Left lung (tissue), 10 donors: Measurements from ENCODE around the gene MUC13. TPM values are rescaled to one million over a fixed set of nuclear protein-coding genes. Genes with fewer than 3 reads are reported as not detected.

Experiments
- ATAC-seq: fragments of 200-7000 bp; cut with Tn5 transposase; one replicate; pipeline ENCODE4 v1.9.1; 2020; ENCODE audit warnings: moderate library complexity
- DNase-seq, 4 donors: peaks; one replicate each; pipeline ENCODE4 v3.0.0-alpha.2; 2013 to 2020
- H3K27ac ChIP-seq, 2 donors: fragments of 200-600 bp; sonication (generic) in 1 of 2; one replicate each; pipeline versions ENCODE4 v1.5.0 to v1.8.0; 2020 to 2021
- H3K27me3 ChIP-seq, 2 donors: fragments of 200-600 bp; sonication (generic) in 1 of 2; one replicate each; pipeline versions ENCODE4 v1.5.0 to v1.8.0; 2020 to 2021
- H3K36me3 ChIP-seq, 2 donors: fragments of 200-600 bp; sonication (generic) in 1 of 2; one replicate each; pipeline versions ENCODE4 v1.5.0 to v1.8.0; 2020 to 2021
- H3K4me1 ChIP-seq, 2 donors: fragments of 200-600 bp; one replicate each; pipeline ENCODE4 v1.8.0; 2021
- H3K4me3 ChIP-seq, 2 donors: fragments of 200-600 bp; sonication (generic) in 1 of 2; one replicate each; pipeline versions ENCODE4 v1.5.0 to v1.8.0; 2020 to 2021; ENCODE audit warnings: mild to moderate bottlenecking in 1 of 2
- H3K9me3 ChIP-seq, 2 donors: fragments of 200-600 bp; sonication (generic) in 1 of 2; one replicate each; pipeline versions ENCODE4 v1.5.0 to v1.8.0; 2020 to 2021
- CTCF ChIP-seq, 2 donors: fragments of 200-600 bp; sonication (generic) in 1 of 2; IDR thresholded peaks; one replicate each; pipeline versions ENCODE4 v1.5.0 to v1.8.0; 2021; ENCODE audit warnings: antibody characterized with exemption in 2 of 2
- intact Hi-C, 2 donors: fragments of 100-400 bp; cut with DNase I; formaldehyde crosslinking; loops; one replicate each; pipeline versions ENCODE4 v1.11.2 to v1.14.2; 2022
- polyA plus RNA-seq, 6 donors: library from polyadenylated mRNA; unstranded; fragments of 120-200 nt; gene quantifications; one replicate each; pipeline ENCODE4 v1.2.1, GENCODE V29; 2013; ENCODE audit not compliant: insufficient read length in 6 of 6
- total RNA-seq, 2 donors: library from RNA; stranded (reverse); fragmentation: NEBNext Ultra II Directional; extraction: Animal tissue kit (Norgen Biotek cat#: 25700); gene quantifications; one replicate each; pipeline ENCODE4 v1.2.1, GENCODE V29; 2021
- donor health status: DM: no; HTN: yes; CAD: no.
- donor health status: DM: no; HTN: no; CAD: no.

Gene MUC13
- total and polyA plus RNA-seq, 8 donors = 0.50 TPM; not detected in 7

- no peak for ATAC-seq
- H3K9me3 ChIP-seq = no peaks in the 10 kb centered on the region
- no peaks in the 10 kb centered on the region for H3K27me3 ChIP-seq
- no peak for DNase-seq
- H3K4me1 ChIP-seq = no peaks in the 10 kb centered on the region
- peaks cover 0 to 36% of the 10 kb centered on the region in 2 donors for H3K36me3 ChIP-seq
- H3K4me3 ChIP-seq = no peak overlapping the region
- intact Hi-C loops = no loop called here
- TF ChIP-seq CTCF (IDR thresholded peaks at IDR 0.05) = no peak
- no peak overlapping the region for H3K27ac ChIP-seq
Measured at GRCh38 chr3:124976383-124976782, 41.8 kb upstream of the MUC13 start.

DNA sequence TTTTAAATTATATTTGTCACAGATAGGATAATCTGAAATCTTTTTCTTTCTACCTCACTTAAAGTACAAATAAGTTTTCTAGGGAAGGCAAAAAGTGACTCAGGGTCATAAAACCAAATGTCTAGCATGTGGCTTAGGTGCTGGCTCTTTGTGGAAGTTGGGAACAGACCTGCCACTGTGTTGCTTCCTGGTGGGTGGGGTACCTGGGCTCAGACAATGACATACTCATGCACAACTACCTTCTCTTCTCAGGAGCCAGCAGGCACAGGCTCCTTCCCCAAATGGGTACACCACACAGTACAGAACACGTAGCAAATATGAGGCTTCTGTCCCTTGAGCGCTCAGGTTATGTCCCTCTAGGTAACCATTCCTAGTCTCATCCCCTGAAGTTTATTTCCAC is 40.1 kb upstream of the MUC13 start:
- no peak overlapping the region for H3K27ac ChIP-seq
- intact Hi-C loops = no loop called here

DNA sequence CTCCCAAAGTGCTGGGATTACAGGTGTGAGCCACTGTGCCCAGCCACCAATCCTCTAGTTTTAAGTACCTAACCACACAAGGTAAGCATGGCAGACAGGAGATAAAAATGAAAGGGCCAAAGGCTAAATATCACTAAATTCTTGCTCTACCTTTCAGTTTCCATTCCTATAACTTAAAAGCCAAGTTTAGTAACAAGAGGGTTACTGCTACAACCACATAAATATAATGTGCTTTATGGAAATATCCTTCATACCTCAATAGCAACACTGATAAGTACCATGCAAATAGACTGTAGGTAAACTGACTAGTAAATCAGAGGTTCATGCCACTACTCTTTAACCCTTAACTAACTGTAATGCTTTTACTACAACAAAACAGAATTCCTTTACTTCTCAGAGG is 38.7 kb upstream of the MUC13 start:
- Histone ChIP-seq H3K4me1 (no peaks in the 10 kb centered on the region), H3K36me3 (peaks cover 0 to 56% of the 10 kb centered on the region in 2 donors), H3K9me3 (no peaks in the 10 kb centered on the region), H3K4me3 (no peak overlapping the region), H3K27me3 (no peaks in the 10 kb centered on the region), H3K27ac (no peak overlapping the region)
- no peak for TF ChIP-seq CTCF (IDR thresholded peaks at IDR 0.05)
- intact Hi-C loops = no loop called here
- DNase-seq (no peak), ATAC-seq (no peak)

More for the DNA sequence above, 40.1 kb upstream of the MUC13 start:
- ATAC-seq (no peak), DNase-seq (no peak)
- H3K4me1 ChIP-seq = no peaks in the 10 kb centered on the region
- no peaks in the 10 kb centered on the region for H3K27me3 ChIP-seq
- peaks cover 0 to 52% of the 10 kb centered on the region in 2 donors for H3K36me3 ChIP-seq
- no peaks in the 10 kb centered on the region for H3K9me3 ChIP-seq
- no peak for TF ChIP-seq CTCF (IDR thresholded peaks at IDR 0.05)
- H3K4me3 ChIP-seq = no peak overlapping the region

- peaks cover 0 to 56% of the 10 kb centered on the region in 2 donors for H3K36me3 ChIP-seq
- intact Hi-C loops = no loop called here
Measured at GRCh38 chr3:124972457-124972856, 37.9 kb upstream of the MUC13 start.

More at GRCh38 chr3:124972457-124972856, 37.9 kb upstream of the MUC13 start:
- H3K27ac ChIP-seq = no peak overlapping the region
- no peaks in the 10 kb centered on the region for H3K4me1 ChIP-seq
- H3K9me3 ChIP-seq = no peaks in the 10 kb centered on the region
- DNase-seq (no peak), ATAC-seq (peak; percentile 44)
- H3K27me3 ChIP-seq = no peaks in the 10 kb centered on the region
- no peak for TF ChIP-seq CTCF (IDR thresholded peaks at IDR 0.05)
- H3K4me3 ChIP-seq = no peak overlapping the region
